Measurements from ENCODE around the gene SIX3.

- TF ChIP-seq, protein P1, sequence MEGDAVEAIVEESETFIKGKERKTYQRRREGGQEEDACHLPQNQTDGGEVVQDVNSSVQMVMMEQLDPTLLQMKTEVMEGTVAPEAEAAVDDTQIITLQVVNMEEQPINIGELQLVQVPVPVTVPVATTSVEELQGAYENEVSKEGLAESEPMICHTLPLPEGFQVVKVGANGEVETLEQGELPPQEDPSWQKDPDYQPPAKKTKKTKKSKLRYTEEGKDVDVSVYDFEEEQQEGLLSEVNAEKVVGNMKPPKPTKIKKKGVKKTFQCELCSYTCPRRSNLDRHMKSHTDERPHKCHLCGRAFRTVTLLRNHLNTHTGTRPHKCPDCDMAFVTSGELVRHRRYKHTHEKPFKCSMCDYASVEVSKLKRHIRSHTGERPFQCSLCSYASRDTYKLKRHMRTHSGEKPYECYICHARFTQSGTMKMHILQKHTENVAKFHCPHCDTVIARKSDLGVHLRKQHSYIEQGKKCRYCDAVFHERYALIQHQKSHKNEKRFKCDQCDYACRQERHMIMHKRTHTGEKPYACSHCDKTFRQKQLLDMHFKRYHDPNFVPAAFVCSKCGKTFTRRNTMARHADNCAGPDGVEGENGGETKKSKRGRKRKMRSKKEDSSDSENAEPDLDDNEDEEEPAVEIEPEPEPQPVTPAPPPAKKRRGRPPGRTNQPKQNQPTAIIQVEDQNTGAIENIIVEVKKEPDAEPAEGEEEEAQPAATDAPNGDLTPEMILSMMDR (conservative IDR thresholded peaks at IDR 0.05; ENCODE audit: low read depth, low read length) = no peak
- TF ChIP-seq EZH2 (IDR thresholded peaks at IDR 0.05; ENCODE audit: low read length, unreplicated experiment) = no peak
- TF ChIP-seq EZH2phosphoT487 (IDR thresholded peaks at IDR 0.05; ENCODE audit: borderline replicate concordance, low read length) = no peak
Observed at GRCh38 chr2:44931198-44931780, 10.2 kb upstream of the SIX3 start.
